ENCODE data around the gene MATCAP1.

Gene MATCAP1

GRCh38 chr16:67190448-67191399 is 7.0 kb upstream of the MATCAP1 start:
- no peak for DNase-seq

- no peak for DNase-seq
These were observed 6.3 kb upstream of the MATCAP1 start, which contains the start of gene EXOC3L1 for GRCh38 chr16:67190041-67190440. EXOC3L1 (minus strand) TSS chr16:67190136; CDS start chr16:67189676, 460 bp downstream.

- no peak for DNase-seq
These were observed 5.0 kb upstream of the MATCAP1 start for GRCh38 chr16:67188798-67189197.

GRCh38 chr16:67188323-67188722 is 4.6 kb upstream of the MATCAP1 start:
- DNase-seq, result no peak

- DNase-seq, result no peak
These were observed 3.6 kb upstream of the MATCAP1 start for GRCh38 chr16:67187175-67187890.

GRCh38 chr16:67186550-67186950 is 2.8 kb upstream of the MATCAP1 start:
- DNase-seq, result no peak

- DNase-seq, result no peak
These were observed 1.9 kb upstream of the MATCAP1 start for GRCh38 chr16:67185651-67186134.

- peak; percentile 92 for DNase-seq
These were observed 1.4 kb upstream of the MATCAP1 start for GRCh38 chr16:67184995-67185650.

GRCh38 chr16:67184453-67184994 is 761 bp upstream of the MATCAP1 start:
- no peak for DNase-seq

- no peak for DNase-seq
These were observed 508 bp downstream of the MATCAP1 start for GRCh38 chr16:67183284-67183626.

- DNase-seq, result no peak
These were observed 1.5 kb downstream of the MATCAP1 start for GRCh38 chr16:67182288-67182687.

GRCh38 chr16:67181346-67181745 is 2.4 kb downstream of the MATCAP1 start:
- DNase-seq, result no peak

GRCh38 chr16:67180166-67180565 is 3.6 kb downstream of the MATCAP1 start:
- no peak for DNase-seq

- no peak for DNase-seq
These were observed 4.2 kb downstream of the MATCAP1 start for GRCh38 chr16:67179421-67180080.

GRCh38 chr16:67177743-67178699 is 5.7 kb downstream of the MATCAP1 start:
- DNase-seq, result peak; percentile 71

- no peak for DNase-seq
These were observed 7.1 kb downstream of the MATCAP1 start for GRCh38 chr16:67176662-67177061.

- no peak for DNase-seq
These were observed 9.0 kb downstream of the MATCAP1 start for GRCh38 chr16:67174706-67175231.

- peak; percentile 73 for DNase-seq
These were observed 9.7 kb downstream of the MATCAP1 start for GRCh38 chr16:67173808-67174705.

- DNase-seq, result no peak
These were observed 10.4 kb downstream of the MATCAP1 start for GRCh38 chr16:67173323-67173722.

All from activated CD4-positive, alpha-beta T cell treated with anti-CD3 and anti-CD28 coated beads for 48 hours (primary cell).